ENCODE results near the gene SPON1.

DNA sequence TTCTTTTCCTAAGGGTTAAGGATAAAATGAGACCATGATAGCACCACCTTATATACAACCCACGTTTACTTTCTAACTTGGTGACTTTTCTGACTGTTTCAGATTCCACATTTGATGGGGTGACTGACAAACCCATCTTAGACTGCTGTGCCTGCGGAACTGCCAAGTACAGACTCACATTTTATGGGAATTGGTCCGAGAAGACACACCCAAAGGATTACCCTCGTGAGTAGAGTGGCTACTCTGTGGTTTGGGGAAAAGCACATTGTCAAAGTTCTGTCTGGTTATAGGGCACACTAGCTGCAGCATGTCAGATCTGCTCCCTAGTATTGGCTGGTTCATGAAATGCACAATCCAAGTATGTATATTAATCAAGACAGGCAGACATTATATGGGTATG lies 117.3 kb downstream of the SPON1 start:
- TF ChIP-seq CTCF (IDR thresholded peaks at IDR 0.05): no peak
- TF ChIP-seq POLR2A (IDR thresholded peaks at IDR 0.05): no peak
- TF ChIP-seq POLR2AphosphoS5 (IDR thresholded peaks at IDR 0.05): no peak

All from transverse colon (tissue), 4 donors.